ENCODE data around the gene MT3. TPM values are rescaled to one million over a fixed set of nuclear protein-coding genes. Genes with fewer than 3 reads are reported as not detected.

Gene MT3
- total and polyA plus RNA-seq, 2 of the 8 experiments (the other 6 are each of a cell fraction or from before 2014, with no cell fraction given) = 0.17 TPM; not detected in 1

GRCh38 chr16:56609463-56609921 lies 20.2 kb downstream of the MT3 start:
- Histone ChIP-seq H3K9me3 (ENCODE audit: insufficient read depth in 2 of 2, low read depth in 1 of 2, low read length in 1 of 2) (no peaks in the 10 kb centered on the region), H3K9ac (replicated peaks in 1 of 4; ENCODE audit: extremely low read depth in 1 of 4, low read depth in 3 of 4, low read length in 3 of 4) (no peak overlapping the region), H4K8ac (ENCODE audit: extremely low read depth, insufficient read depth, low read length) (no peak overlapping the region), H3K14ac (ENCODE audit: insufficient read length) (no peak overlapping the region), H3K27ac (ENCODE audit: low read depth, low read length) (no peak overlapping the region), H3K4me1 (replicated peaks in 1 of 4; ENCODE audit: control insufficient read depth in 3 of 4, insufficient read depth in 4 of 4, low read length in 3 of 4) (peaks cover 7 to 21% (median 10%) of the 10 kb centered on the region in 4 experiments), H3K79me1 (ENCODE audit: low read depth, low read length) (no peaks in the 10 kb centered on the region), H3K4ac (replicated peaks; ENCODE audit: insufficient read length, low read depth, low read length) (no peak overlapping the region), H2AK5ac (ENCODE audit: low read depth, low read length) (no peak overlapping the region), H4K91ac (replicated peaks; ENCODE audit: insufficient read length, low read length) (no peak overlapping the region), H3K18ac (ENCODE audit: extremely low read depth, low read length) (no peak overlapping the region), H3K36me3 (ENCODE audit: control insufficient read depth in 2 of 4, insufficient read depth in 4 of 4, low read length in 3 of 4) (no peaks in the 10 kb centered on the region), H3K56ac (replicated peaks; ENCODE audit: insufficient read length, low read depth, low read length) (no peak overlapping the region), H2BK12ac (ENCODE audit: low read depth, low read length) (no peak overlapping the region), H3K23ac (ENCODE audit: insufficient read length) (no peak overlapping the region), H4K5ac (ENCODE audit: insufficient read length, low read depth, low read length) (no peak overlapping the region), H2BK120ac (replicated peaks; ENCODE audit: low read depth, low read length) (no peak overlapping the region), H3K79me2 (ENCODE audit: control insufficient read depth in 1 of 2, insufficient read depth in 2 of 2, low read length in 2 of 2) (no peaks in the 10 kb centered on the region), H3K4me3 (ENCODE audit: extremely low read depth in 1 of 4, insufficient read depth in 2 of 4, low read depth in 3 of 4, low read length in 4 of 4) (peak overlapping the region in 1 of 4 experiments; percentile 62; a peak in 2 of 8 replicates), H3K27me3 (replicated peaks in 1 of 4; ENCODE audit: control insufficient read depth in 3 of 4, extremely low read depth in 1 of 4, insufficient read depth in 3 of 4, low read length in 3 of 4) (peaks cover 27 to 65% (median 53%) of the 10 kb centered on the region in 4 experiments), H3K4me2 (ENCODE audit: insufficient read depth in 1 of 2, low read depth in 2 of 2, low read length in 2 of 2) (peak overlapping the region; percentile 70 to 77; a peak in 3 of 4 replicates), H2BK20ac (ENCODE audit: low read length) (no peak overlapping the region), H3K23me2 (ENCODE audit: low read depth, low read length) (peaks cover 11% of the 10 kb centered on the region; the same call in 1 of the 2 replicates), H2AFZ (ENCODE audit: low read length) (no peak overlapping the region), H4K20me1 (replicated peaks in 1 of 2; ENCODE audit: control insufficient read depth in 1 of 2, insufficient read depth in 2 of 2, low read length in 2 of 2) (peaks cover 0 to 2% of the 10 kb centered on the region in 2 experiments), H2BK15ac (ENCODE audit: low read length) (no peak overlapping the region), H2BK5ac (ENCODE audit: low read depth, low read length) (no peak overlapping the region)
- ChIA-PET POLR2A (ENCODE audit: partially characterized antibody) (interaction anchor here (1.2 to 8.0 kb wide), 3 partner anchors 12 to 59 kb away, joined by 3 to 66 read pairs (median 4); partner anchors contain the start of gene MT1E), CTCF (ENCODE audit: partially characterized antibody) (interaction anchor here (0.6 to 9.2 kb wide), 3 partner anchors 15 to 93 kb away, joined by 3 to 85 read pairs (median 5); partner anchors contain the start of gene MT1E)
- no peak for TF ChIP-seq CREB1 (IDR thresholded peaks at IDR 0.05)
- peak; percentile 36 for TF ChIP-seq RNF2 (IDR thresholded peaks at IDR 0.05; ENCODE audit: borderline replicate concordance, low read depth, low read length, missing control alignments, poor library complexity, severe bottlenecking)
- TF ChIP-seq SUZ12 (IDR thresholded peaks at IDR 0.05; ENCODE audit: low read length) = peak; percentile 14; the same call in 1 of the 2 replicates
- TF ChIP-seq SP4 (IDR thresholded peaks at IDR 0.05; ENCODE audit: low read length) = no peak
- TF ChIP-seq CBX8 (IDR thresholded peaks at IDR 0.05; ENCODE audit: borderline replicate concordance, low read depth, low read length) = 0 out of 2 replicates have a peak, but pooled peaks have one; percentile 42
- peak; percentile 37 for TF ChIP-seq EZH2 (IDR thresholded peaks at IDR 0.05; ENCODE audit: low read depth, low read length, severe bottlenecking)
- FAIRE-seq (no peak), DNase-seq (ENCODE audit: low read depth in 1 of 2, low spot score in 2 of 2) (no peak)
- 11% methylated on average over 6 of the region's 6 CpGs; no CpG with 5 or more reads in 1 of the 2 experiments for WGBS, 2 experiments (ENCODE audit: extremely low coverage in 1 of 2, insufficient coverage in 1 of 2, insufficient read length in 1 of 2, insufficient replicate concordance in 2 of 2, low coverage in 1 of 2, low lambda C conversion rate in 2 of 2, missing lambda C conversion rate in 1 of 2)

Measured in H1 (cell line).